Stimulated activated CD8-positive, alpha-beta memory T cell treated with anti-CD3 and anti-CD28 coated beads, Interleukin-7, amount 100 ng/mL, for 24 hours (primary cell): Measurements from ENCODE around the gene HSFX2.
"Not testable (repeated sequence)": the region's sequence is repeated elsewhere in the genome, so short reads cannot be mapped to it uniquely, and the experiment has no call there.

Experiments used
- DNase-seq: peaks from one replicate; pipeline ENCODE4 v3.0.0-alpha.2; 2020; ENCODE audit warnings: low read depth

HSFX2 gene, protein sequence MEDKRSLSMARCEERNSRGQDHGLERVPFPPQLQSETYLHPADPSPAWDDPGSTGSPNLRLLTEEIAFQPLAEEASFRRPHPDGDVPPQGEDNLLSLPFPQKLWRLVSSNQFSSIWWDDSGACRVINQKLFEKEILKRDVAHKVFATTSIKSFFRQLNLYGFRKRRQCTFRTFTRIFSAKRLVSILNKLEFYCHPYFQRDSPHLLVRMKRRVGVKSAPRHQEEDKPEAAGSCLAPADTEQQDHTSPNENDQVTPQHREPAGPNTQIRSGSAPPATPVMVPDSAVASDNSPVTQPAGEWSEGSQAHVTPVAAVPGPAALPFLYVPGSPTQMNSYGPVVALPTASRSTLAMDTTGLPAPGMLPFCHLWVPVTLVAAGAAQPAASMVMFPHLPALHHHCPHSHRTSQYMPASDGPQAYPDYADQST

GRCh38 chrX:149595214-149595613 lies at the start of gene HSFX2:
Gene HSFX2, minus strand, starts transcription at chrX:149595314. Its CDS starts 614 bp downstream, at chrX:149594700.
- DNase-seq = not testable (repeated sequence)

- DNase-seq = no peak
These were observed 48.4 kb upstream of the HSFX2 start for GRCh38 chrX:149643496-149643895.

DNA sequence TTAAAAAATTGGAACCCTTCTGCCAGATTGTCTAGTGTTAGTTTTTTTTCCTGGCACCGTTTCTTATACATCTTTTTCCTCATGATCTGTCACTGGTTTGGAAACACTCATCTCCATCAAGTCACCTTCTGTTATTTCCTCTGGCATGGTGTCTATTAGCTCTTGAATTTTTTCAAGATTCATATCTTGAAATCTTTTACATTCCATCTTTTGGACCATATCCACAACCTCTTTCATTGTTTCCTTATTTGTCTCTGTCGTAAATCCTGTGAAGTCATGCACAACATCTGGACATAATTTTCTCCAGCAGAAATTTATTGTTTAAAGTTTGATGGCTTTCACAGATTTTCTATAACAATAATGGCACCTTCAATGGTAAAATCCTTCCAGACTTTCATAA lies 46.7 kb upstream of the HSFX2 start:
- DNase-seq = no peak

- no peak for DNase-seq
These were observed 46.3 kb upstream of the HSFX2 start for GRCh38 chrX:149641432-149641831.

GRCh38 chrX:149639568-149639967 lies 44.5 kb upstream of the HSFX2 start:
- no peak for DNase-seq

- no peak for DNase-seq
These were observed 43.7 kb upstream of the HSFX2 start for GRCh38 chrX:149638860-149639259.

DNA sequence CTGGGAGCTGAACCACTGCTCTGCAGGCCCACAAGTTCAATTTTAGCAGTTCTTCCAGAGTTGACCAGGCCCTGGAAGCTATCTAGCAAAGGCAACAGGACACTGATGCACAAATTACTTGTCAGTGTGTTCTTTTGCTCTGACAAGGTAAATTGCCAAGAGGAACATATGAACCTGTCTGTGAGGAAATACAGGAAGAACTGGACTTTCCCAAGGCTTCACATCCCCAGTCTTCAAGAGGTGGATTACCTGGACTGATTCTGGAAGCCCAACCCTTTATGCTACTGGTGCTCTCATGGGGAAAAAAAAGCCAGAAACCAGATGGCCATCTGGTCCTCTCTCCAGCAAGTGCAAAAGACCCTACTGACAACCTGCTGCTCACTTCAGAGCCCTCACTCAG lies 38.4 kb upstream of the HSFX2 start:
- DNase-seq = no peak

DNA sequence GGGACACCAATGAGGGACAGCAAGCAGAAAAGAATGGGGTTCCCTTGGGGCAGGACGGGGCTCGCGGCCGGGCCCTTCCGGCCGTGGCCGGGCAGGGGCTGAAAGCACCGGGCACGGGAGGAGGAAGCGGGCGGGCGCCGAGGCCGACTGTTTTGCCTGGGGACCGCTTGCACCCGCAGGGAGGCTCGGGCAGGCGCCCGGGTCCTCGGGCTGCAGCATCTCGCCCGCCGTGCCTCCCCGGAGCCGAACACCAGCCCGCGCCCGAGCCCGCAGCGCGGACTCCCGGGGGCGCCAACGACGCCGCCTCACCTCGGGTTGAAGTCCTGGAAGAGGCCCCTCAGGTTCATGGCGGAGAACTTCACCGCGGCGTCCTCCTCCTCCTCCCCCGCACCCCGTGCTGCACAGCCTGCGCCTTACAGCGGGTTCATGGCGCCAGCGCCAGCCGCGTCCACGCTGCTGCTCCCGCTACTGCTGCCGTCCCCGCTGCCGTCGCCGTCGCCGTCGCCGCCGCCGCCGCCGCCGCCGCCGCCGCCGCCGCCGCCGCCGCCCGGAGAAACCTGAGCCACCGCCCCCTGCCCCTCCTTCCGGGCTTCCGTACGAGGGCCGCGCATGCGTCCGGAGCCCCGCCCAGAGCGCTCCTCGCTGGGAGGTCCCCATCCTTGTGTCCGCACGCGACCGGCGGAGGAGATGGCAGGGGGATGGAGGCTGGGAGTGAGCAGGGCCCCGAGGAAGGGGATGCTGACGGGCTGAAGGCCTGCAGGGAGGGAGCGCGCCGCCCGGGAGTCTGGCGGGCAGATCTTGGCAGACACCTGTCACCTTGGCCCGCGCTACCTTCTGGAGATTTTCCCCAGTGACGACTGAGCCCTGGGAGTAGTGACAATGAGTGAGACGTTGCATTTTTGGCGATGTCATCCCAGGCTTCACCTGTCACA lies 36.4 kb upstream of the HSFX2 start, which contains the start of gene TMEM185A:
TMEM185A (minus strand) TSS at position 559 of the 932 bp plus-strand sequence; CDS start at position 347, 212 bp downstream.
- peak; percentile 41 for DNase-seq

GRCh38 chrX:149630681-149631233 lies 35.6 kb upstream of the HSFX2 start:
- DNase-seq = no peak

GRCh38 chrX:149629730-149630387 lies 34.7 kb upstream of the HSFX2 start:
- DNase-seq = no peak

DNA sequence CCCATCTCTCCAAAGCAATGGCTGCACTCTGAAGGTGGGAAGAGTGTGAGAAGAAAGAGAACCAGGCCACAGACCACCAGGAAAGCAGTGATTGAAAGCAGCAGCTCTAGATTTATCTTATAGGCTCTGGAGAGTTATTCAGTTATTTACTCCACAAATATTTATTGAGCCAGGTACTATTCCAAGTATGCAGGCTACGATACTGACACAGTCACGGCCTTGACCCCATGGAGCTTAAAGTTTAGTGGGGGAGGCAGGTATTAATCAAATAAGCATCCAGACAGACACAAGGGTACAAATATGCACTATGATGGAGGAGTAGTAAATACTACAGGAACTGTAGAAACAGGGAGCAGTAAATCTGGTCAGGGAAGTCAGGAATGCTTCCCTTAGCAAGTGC lies 33.7 kb upstream of the HSFX2 start:
- DNase-seq = no peak

- no peak for DNase-seq
These were observed 33.2 kb upstream of the HSFX2 start for GRCh38 chrX:149628280-149628679.

- not testable (repeated sequence) for DNase-seq
These were observed 31.7 kb upstream of the HSFX2 start for GRCh38 chrX:149626829-149627228.

DNA sequence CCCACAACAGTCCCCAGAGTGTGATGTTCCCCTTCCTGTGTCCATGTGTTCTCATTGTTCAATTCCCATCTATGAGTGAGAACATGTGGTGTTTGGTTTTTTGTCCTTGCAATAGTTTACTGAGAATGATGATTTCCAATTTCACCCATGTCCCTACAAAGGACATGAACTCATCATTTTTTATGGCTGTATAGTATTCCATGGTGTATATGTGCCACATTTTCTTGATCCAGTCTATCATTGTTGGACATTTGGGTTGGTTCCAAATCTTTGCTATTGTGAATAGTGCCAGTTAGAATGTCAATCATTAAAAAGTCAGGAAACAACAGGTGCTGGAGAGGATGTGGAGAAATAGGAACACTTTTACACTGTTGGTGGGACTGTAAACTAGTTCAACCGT lies 24.5 kb upstream of the HSFX2 start:
- not testable (repeated sequence) for DNase-seq

GRCh38 chrX:149618871-149619270 lies 23.8 kb upstream of the HSFX2 start:
- no peak for DNase-seq

- no peak for DNase-seq
These were observed 16.6 kb upstream of the HSFX2 start for GRCh38 chrX:149611623-149612175.

DNA sequence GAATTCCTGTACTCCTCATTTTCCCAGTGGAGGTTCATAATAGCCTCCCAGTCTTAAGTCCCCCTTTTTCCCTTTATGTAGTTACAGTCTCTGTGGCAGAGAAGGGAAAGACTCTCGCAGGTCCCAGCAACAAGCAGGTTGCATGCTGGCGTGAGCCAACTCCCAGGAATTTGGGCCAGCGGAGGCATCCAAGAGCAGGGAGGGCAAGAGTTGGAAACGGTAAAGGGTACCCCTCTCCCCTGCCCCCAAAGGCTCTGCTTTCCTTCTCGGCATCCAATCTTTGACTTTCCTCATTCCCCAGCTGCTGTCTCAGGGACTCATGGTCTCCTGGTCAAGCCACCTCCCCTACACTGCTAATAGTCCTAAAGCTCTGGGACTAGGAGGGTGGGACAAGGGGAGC lies 15.4 kb upstream of the HSFX2 start:
- no peak for DNase-seq

- no peak for DNase-seq
These were observed 12.6 kb upstream of the HSFX2 start for GRCh38 chrX:149607699-149608098.

- DNase-seq = not testable (repeated sequence)
These were observed 10.3 kb upstream of the HSFX2 start for GRCh38 chrX:149605248-149605885.

GRCh38 chrX:149598603-149599002 lies 3.5 kb upstream of the HSFX2 start:
- DNase-seq = not testable (repeated sequence)

DNA sequence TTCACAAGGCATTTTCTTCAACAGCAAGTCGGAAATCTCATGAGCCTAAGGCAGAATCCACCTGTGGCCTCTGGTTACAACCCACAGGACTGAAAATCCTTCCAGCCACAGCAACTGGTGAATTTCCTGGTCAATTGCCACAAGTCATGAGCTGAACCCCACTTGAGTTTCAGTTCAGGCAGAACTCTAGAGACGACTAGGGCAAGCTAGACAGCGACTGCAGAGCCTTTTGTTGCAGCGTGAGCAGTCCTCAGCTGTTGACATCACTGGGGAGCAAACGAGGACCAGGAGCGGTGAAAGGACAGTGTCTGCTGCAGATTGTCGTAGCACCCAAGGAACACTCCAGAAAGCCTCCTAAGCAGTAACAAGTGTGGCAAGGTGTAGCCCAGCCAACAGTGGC lies 829 bp upstream of the HSFX2 start:
- not testable (repeated sequence) for DNase-seq
